ENCODE measurements around the gene WDFY3. TPM values are rescaled to one million over a fixed set of nuclear protein-coding genes. Genes with fewer than 3 reads are reported as not detected.
A peak's percentile ranks its signal among the peaks of the same experiment; 100 is the strongest.

The WDFY3 gene
- polyA plus RNA-seq, 5 donors = 24.0 to 44.9 (median 40.6) TPM

DNA sequence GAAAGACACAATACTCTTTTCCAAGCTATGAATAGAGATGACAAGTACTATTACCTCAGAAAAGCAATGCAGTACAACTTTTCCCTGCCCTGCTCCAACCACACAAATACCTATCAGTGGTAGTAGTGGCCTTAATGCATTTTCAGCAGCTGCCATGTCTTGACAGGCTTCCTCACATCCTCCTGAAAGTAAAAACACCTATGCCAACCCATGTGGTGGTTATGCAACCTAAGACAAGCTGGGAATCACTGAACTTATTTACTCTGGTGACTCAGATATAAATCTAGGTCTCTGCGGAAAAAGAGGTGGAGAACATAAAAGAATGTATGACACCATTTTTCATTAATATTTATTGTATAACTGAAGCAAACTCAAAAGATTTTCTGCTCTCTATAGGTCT lies 14.5 kb downstream of the WDFY3 start:
- no peak for DNase-seq

- DNase-seq = no peak
Measured at GRCh38 chr4:84948056-84948455, 18.4 kb downstream of the WDFY3 start.

- no peak for DNase-seq
Measured at GRCh38 chr4:84944947-84945346, 21.5 kb downstream of the WDFY3 start.

DNA sequence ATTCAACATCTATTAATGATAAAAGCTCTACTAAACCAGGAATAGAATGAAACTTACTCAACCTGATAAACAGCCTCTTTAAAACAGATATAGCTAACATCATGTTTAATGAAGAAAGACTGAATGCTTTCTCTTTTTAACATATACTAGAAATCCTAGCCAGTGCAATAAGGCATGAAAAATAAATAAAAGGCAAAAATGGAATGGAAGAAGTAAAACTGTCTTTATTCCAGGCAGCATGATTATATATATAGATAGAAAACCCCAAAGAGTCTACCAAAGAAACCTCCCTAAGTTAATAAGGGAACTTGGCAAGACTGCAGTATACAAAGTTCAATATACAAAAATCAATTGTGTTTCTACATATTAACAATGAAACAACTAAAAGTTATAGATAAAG lies 25.5 kb downstream of the WDFY3 start:
- no peak for DNase-seq

DNA sequence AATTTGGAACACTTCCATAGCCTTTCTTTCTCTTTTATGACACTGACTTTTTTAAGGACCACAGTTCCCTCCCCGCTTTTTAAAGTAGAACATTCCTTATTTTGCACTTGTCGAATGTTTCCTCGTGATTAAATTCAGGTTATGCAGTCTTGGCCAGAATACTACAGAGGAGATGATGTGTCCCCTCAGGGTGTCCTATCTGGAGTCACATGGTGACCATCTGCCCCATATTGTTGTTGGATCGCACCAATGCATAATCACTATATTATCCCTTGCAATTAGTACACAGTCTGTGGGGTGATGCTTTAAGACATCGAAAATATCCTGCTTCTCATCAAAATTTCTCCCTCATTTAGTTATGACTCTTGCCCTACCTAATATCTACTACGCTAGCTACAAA lies 27.4 kb downstream of the WDFY3 start:
- no peak for DNase-seq

- no peak for DNase-seq
Measured at GRCh38 chr4:84938316-84938715, 28.2 kb downstream of the WDFY3 start.

GRCh38 chr4:84937381-84937977 lies 29.0 kb downstream of the WDFY3 start:
- no peak for DNase-seq

DNA sequence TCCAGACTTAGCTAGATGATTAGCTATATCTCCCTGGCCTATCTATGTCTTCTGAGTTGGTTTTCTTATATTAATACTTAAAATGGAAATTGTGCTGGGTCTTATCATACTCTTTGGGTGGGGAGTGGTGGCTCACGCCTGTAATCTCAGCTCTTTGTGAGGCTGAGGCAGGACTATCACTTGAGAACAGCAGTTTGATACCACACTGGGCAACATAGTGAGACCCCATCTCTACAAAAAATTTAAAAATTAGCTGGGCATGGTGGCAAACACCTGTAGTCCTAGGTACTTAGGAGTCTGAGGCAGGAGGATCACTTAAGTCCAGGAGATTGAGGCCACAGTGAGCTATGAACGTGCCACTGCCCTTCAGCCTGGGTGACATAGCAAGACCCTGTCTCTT lies 30.4 kb downstream of the WDFY3 start:
- DNase-seq = no peak

DNA sequence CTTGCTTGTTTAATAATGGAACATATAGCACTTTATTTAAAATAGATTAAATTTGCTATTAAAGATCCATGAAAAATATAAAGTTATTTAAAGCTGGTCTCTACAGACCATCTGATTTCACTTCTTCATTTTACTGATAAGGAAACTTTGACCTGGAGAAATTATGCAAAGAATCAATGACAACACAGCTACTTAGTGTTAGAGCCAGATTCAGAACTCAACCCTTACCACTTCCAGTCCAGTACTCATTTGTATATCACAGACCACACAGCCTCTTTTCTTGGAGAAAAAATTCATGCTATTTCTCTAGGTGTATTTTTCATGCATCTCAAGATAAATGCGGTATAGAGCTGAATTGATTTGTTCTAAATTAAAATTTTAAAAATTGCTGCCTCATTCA lies 34.0 kb downstream of the WDFY3 start:
- no peak for DNase-seq

DNA sequence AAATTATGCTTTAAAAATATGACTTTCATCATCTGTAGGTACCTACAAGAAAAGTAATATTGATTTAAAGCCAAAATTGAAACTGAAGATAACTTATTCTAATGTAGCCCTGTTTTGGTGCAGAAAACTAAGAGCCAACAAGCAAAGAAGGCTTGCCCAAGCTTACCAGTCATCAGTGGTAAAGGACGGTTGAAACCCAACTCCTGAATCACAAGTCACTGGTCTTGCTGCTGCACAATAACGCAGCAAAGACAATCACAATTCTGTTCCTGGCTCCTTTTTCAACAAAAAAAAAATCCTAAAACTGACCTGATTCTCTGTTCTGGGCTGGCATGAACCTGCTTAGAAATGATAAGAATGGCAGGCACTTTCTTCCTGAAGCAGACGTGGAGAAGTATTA lies 34.5 kb downstream of the WDFY3 start:
- DNase-seq = no peak

GRCh38 chr4:84931274-84931673 lies 35.2 kb downstream of the WDFY3 start:
- no peak for DNase-seq

DNA sequence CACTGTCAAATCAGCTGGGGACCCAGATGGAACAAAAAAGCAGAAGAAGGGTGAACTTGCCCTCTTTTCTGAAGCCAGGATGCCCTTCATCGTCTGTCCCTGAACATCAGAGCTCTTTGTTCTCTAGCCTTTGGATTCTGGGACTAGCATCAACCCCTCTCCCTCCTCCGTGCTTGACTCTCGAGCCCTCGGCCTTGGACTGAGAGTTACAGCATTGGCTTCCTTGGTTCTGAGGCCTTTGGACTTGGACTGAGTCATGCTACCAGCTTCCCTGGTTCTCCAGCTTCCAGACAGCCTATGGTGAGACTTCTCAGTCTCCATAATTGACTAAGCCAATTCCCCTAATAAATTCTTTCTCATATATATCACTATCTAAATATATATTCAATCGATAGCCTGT lies 38.4 kb downstream of the WDFY3 start:
- DNase-seq = no peak

GRCh38 chr4:84927428-84927827 lies 39.1 kb downstream of the WDFY3 start:
- no peak for DNase-seq

GRCh38 chr4:84925558-84925957 lies 40.9 kb downstream of the WDFY3 start:
- no peak for DNase-seq

DNA sequence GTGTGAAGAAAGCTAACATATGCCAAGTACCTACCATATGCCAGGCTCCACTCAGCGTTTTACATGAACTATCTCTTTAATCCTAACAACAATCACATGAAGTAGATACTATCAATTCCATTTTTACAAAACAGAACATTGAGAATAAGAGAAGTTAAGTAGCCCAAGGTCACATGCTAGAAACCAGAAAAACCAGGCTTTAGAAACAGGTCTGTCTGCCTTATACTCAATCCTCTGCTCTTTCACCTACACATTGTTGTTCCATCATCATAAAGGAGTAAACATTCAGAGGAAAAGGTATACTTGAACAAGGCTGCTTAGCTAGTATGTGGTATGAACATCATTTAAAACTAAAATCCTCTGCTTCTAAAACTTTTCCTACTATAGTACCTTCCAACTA lies 42.1 kb downstream of the WDFY3 start:
- no peak for DNase-seq

DNA sequence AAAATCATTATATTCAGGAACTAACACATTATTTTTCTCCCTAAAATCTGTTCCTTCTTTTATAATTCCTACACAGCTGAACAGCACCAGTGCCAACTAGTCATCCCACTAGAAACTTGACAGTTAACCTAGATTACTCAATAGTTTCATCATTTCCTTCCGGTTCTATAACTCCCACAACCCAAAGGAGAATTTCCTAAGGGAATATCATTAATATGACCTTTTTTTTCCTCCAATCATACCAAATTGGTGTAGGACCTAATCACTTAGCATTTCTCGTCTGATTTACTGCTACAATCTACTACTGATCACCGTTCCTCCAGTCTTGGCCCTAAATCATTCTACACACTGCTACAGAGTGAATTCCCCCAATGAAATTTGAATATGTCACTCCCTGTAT lies 45.9 kb downstream of the WDFY3 start:
- peak; percentile 13 to 32 for DNase-seq

GRCh38 chr4:84917869-84918600 lies 48.5 kb downstream of the WDFY3 start:
- DNase-seq = no peak

- no peak for DNase-seq
Measured at GRCh38 chr4:84917086-84917821, 49.2 kb downstream of the WDFY3 start.

- DNase-seq = no peak
Measured at GRCh38 chr4:84916227-84916626, 50.3 kb downstream of the WDFY3 start.

DNA sequence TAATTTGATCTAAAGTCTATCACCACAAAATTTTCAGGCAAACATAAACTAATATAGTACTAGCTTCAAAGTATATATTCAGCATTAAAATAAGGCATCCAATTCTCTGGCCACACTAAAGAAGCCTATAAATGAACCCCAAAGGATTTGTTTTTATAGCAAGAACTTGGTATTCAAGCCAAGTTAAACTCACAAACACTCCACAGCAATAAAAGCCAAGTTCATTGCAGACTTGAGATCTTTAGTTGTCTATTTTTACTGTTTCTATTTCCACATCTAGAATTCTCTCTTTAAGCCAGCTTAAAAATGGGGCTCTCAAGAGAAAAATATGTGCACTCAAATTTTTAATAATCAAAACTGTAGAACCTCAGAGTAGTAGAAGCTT lies 51.1 kb downstream of the WDFY3 start:
- DNase-seq = no peak

GRCh38 chr4:84914686-84915395 lies 51.6 kb downstream of the WDFY3 start:
- DNase-seq = no peak

- DNase-seq = no peak
Measured at GRCh38 chr4:84913176-84913575, 53.3 kb downstream of the WDFY3 start.

DNA sequence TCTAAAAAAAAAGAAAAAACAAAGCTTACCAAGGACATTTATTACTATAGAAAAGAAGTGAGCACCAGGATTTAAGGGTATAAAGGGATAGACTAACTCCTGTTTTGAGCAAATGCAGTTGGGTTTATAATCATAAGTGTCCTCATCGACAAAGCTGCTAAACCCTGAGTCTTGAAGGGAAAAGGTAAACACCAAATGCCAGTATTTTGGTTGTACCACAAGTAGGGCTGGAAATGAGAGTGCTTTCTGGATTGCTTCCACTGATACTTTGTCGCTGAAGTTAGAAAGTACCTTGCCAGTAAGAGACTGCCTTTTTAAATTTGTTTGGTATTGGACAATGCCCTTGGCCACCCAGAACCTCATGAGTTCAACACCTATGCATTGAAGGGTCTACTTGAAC lies 53.7 kb downstream of the WDFY3 start:
- no peak for DNase-seq
